Nephron (organoid): ENCODE data around the gene MAML3.

Experiments used
- H3K27ac Mint-ChIP-seq, 3 experiments: 2 replicates each; pipeline ENCODE4 v1.8.0; 2020; ENCODE audit warnings: mixed read lengths in 3 of 3, mild to moderate bottlenecking in 2 of 3, moderate library complexity in 1 of 3
- H3K27me3 Mint-ChIP-seq: 2 replicates; pipeline ENCODE4 v1.8.0; 2021; ENCODE audit warnings: low read depth, mild to moderate bottlenecking, moderate library complexity, mixed read lengths
- H3K36me3 Mint-ChIP-seq: 2 replicates; pipeline ENCODE4 v1.8.0; 2020; ENCODE audit warnings: low read depth, mixed read lengths
- H3K4me1 Mint-ChIP-seq: 2 replicates; pipeline ENCODE4 v1.8.0; 2020; ENCODE audit warnings: mixed read lengths
- H3K4me3 Mint-ChIP-seq, 3 experiments: 2 replicates each; pipeline ENCODE4 v1.8.0; 2020; ENCODE audit warnings: mild to moderate bottlenecking in 3 of 3, mixed read lengths in 3 of 3, moderate library complexity in 2 of 3
- H3K9me3 Mint-ChIP-seq: 2 replicates; pipeline ENCODE4 v1.8.0; 2020; ENCODE audit warnings: mixed read lengths
- TF ChIP-seq, protein P1 (sequence below), 3 experiments: fragments of 200-600 bp; sonication (generic); IDR thresholded peaks; one replicate each; pipeline ENCODE4 v1.5.0; 2021; ENCODE audit warnings: antibody characterized with exemption in 3 of 3; ENCODE audit not compliant: unreplicated experiment in 3 of 3

MAML3 gene

GRCh38 chr4:139934057-139934707, 219.8 kb downstream of the MAML3 start:
- H3K36me3 Mint-ChIP-seq, result no peaks in the 10 kb centered on the region
- peaks cover 16% of the 10 kb centered on the region for H3K4me1 Mint-ChIP-seq
- TF ChIP-seq, protein P1, sequence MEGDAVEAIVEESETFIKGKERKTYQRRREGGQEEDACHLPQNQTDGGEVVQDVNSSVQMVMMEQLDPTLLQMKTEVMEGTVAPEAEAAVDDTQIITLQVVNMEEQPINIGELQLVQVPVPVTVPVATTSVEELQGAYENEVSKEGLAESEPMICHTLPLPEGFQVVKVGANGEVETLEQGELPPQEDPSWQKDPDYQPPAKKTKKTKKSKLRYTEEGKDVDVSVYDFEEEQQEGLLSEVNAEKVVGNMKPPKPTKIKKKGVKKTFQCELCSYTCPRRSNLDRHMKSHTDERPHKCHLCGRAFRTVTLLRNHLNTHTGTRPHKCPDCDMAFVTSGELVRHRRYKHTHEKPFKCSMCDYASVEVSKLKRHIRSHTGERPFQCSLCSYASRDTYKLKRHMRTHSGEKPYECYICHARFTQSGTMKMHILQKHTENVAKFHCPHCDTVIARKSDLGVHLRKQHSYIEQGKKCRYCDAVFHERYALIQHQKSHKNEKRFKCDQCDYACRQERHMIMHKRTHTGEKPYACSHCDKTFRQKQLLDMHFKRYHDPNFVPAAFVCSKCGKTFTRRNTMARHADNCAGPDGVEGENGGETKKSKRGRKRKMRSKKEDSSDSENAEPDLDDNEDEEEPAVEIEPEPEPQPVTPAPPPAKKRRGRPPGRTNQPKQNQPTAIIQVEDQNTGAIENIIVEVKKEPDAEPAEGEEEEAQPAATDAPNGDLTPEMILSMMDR (IDR thresholded peaks at IDR 0.05; ENCODE audit: unreplicated experiment in 3 of 3), result no peak
- no peaks in the 10 kb centered on the region for H3K27me3 Mint-ChIP-seq
- no peaks in the 10 kb centered on the region for H3K9me3 Mint-ChIP-seq
- no peak overlapping the region for H3K4me3 Mint-ChIP-seq
- H3K27ac Mint-ChIP-seq, result no peak overlapping the region

DNA sequence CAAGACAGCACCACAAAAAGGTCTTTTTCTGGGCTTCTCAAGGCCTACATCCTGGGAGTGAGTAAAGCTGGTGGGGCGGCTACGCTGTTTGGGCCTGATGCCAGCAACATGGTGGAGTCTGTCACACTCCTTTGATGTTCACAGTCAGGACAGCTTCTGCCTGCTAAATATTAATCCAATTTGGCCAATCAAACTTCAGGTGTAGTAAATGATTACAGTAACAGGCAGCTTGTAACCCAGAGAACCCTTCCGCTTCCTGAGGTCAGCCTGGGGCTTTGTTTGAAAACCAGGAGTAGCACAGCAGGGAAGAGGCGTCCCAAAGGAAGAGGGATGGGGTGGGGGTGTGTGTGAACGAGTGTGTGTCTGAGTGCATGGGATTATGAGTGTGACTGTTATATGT, 220.4 kb downstream of the MAML3 start:
- H3K36me3 Mint-ChIP-seq, result no peaks in the 10 kb centered on the region
- H3K27ac Mint-ChIP-seq, result no peak overlapping the region
- TF ChIP-seq, protein P1 (IDR thresholded peaks at IDR 0.05; ENCODE audit: unreplicated experiment in 3 of 3), result no peak

DNA sequence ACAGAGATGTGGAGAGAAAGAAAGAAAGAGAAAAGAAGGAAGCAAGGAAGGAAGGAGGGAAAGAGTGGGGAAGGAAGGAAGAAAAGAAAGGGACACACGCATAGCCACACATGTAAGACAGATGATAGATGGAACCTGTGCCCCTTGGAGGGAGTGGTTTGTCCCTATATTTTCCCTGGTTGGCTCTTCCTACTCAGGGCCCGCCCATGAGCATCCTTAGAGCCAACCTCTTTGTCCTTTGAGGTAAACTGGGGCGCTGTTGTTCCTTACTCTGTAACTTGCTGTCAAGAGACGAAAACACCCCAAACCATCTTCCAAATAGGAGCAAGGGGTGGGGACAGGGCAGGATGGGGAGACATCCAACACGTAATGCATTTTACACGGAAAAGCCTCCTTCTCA, 220.9 kb downstream of the MAML3 start:
- TF ChIP-seq, protein P1 (IDR thresholded peaks at IDR 0.05; ENCODE audit: unreplicated experiment in 3 of 3), result no peak
- no peaks in the 10 kb centered on the region for H3K9me3 Mint-ChIP-seq
- H3K4me3 Mint-ChIP-seq, result no peak overlapping the region
- peaks cover 26% of the 10 kb centered on the region for H3K4me1 Mint-ChIP-seq
- no peaks in the 10 kb centered on the region for H3K36me3 Mint-ChIP-seq
- no peaks in the 10 kb centered on the region for H3K27me3 Mint-ChIP-seq
- H3K27ac Mint-ChIP-seq, result no peak overlapping the region

More for the DNA sequence above, 220.4 kb downstream of the MAML3 start:
- Mint-ChIP-seq H3K4me1 (peaks cover 21% of the 10 kb centered on the region), H3K4me3 (no peak overlapping the region), H3K27me3 (no peaks in the 10 kb centered on the region), H3K9me3 (no peaks in the 10 kb centered on the region)

- peaks cover 3% of the 10 kb centered on the region for H3K27me3 Mint-ChIP-seq
- TF ChIP-seq, protein P1 (IDR thresholded peaks at IDR 0.05; ENCODE audit: unreplicated experiment in 3 of 3), result no peak
- no peaks in the 10 kb centered on the region for H3K9me3 Mint-ChIP-seq
- H3K4me3 Mint-ChIP-seq, result no peak overlapping the region
- H3K36me3 Mint-ChIP-seq, result no peaks in the 10 kb centered on the region
- peak overlapping the region in 1 of 3 experiments; percentile 97 for H3K27ac Mint-ChIP-seq
- peaks cover 51% of the 10 kb centered on the region for H3K4me1 Mint-ChIP-seq
Observed at GRCh38 chr4:139924782-139925181, 229.2 kb downstream of the MAML3 start.

GRCh38 chr4:139922406-139923024, 231.5 kb downstream of the MAML3 start:
- H3K4me1 Mint-ChIP-seq, result peaks cover 64% of the 10 kb centered on the region
- H3K9me3 Mint-ChIP-seq, result no peaks in the 10 kb centered on the region
- no peaks in the 10 kb centered on the region for H3K36me3 Mint-ChIP-seq
- no peak overlapping the region for H3K4me3 Mint-ChIP-seq
- TF ChIP-seq, protein P1 (IDR thresholded peaks at IDR 0.05; ENCODE audit: unreplicated experiment in 3 of 3), result no peak
- H3K27me3 Mint-ChIP-seq, result peaks cover 3% of the 10 kb centered on the region
- peak overlapping the region; percentile 92 to 97 (median 94) for H3K27ac Mint-ChIP-seq
